PC-3 (cell line): ENCODE data around the gene ALOXE3.

Source experiments
- EZH2phosphoT487 ChIP-seq: fragments of 300-600 bp; sonication (generic); IDR thresholded peaks from 2 replicates; pipeline ENCODE4 v1.6.1; 2018; ENCODE audit warnings: mild to moderate bottlenecking, antibody characterized with exemption, low read length, borderline replicate concordance
- TF ChIP-seq, protein P1 (sequence below): fragments of 300-600 bp; sonication (generic); conservative IDR thresholded peaks from 2 replicates; pipeline ENCODE4 v1.5.1; 2017; ENCODE audit warnings: antibody characterized with exemption, low read depth, mild to moderate bottlenecking, low read length

DNA sequence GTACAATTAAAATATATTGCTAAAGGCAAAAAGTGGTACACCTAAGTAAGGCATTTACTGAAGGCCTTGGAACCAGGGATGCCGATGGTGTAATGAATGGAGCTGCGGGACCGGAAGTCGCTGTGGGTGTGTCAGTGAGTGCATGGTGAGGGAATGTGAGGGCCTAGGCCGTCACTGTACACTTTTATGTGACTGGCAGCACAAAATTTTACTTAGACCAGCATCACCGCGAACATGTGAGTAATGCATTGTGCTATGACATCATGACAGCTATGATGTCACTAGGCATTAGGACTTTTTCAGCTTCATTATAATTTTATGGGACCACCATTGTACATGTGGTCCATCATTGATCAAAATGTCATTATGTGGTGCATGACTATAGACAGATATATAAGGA is 64.7 kb downstream of the ALOXE3 start:
- TF ChIP-seq, protein P1, sequence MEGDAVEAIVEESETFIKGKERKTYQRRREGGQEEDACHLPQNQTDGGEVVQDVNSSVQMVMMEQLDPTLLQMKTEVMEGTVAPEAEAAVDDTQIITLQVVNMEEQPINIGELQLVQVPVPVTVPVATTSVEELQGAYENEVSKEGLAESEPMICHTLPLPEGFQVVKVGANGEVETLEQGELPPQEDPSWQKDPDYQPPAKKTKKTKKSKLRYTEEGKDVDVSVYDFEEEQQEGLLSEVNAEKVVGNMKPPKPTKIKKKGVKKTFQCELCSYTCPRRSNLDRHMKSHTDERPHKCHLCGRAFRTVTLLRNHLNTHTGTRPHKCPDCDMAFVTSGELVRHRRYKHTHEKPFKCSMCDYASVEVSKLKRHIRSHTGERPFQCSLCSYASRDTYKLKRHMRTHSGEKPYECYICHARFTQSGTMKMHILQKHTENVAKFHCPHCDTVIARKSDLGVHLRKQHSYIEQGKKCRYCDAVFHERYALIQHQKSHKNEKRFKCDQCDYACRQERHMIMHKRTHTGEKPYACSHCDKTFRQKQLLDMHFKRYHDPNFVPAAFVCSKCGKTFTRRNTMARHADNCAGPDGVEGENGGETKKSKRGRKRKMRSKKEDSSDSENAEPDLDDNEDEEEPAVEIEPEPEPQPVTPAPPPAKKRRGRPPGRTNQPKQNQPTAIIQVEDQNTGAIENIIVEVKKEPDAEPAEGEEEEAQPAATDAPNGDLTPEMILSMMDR: no peak
- no peak for TF ChIP-seq EZH2phosphoT487
